Measurements from ENCODE around the gene HESX1. TPM values are rescaled to one million over a fixed set of nuclear protein-coding genes. Genes with fewer than 3 reads are reported as not detected.

HESX1 gene
- total RNA-seq, 1 experiment from 2014 or later, result 5.6 TPM

Other genes with a start within 250 kb of the HESX1 start
- gene SPATA12, start 139.3 kb downstream of the HESX1 start, total RNA-seq (2021), result 0.18 to 0.39 TPM (median 0.37 TPM) in 3 replicates
- 59.1 to 72.9 TPM (median 66.0 TPM) in 3 replicates for gene IL17RD, start 34.6 kb downstream of the HESX1 start, total RNA-seq (2021)
- gene APPL1, start 27.8 kb upstream of the HESX1 start, total RNA-seq (2021), result 31.2 to 35.8 TPM (median 32.0 TPM) in 3 replicates
- gene ASB14, start 92.7 kb upstream of the HESX1 start, total RNA-seq (2021), result not detected in 3 replicates

Data from WTC11 (cell line).